HEK293 (cell line): Measurements from ENCODE around the gene DNAAF8.

Experiments
- CTCF ChIA-PET: fragments of 350-600 bp; formaldehyde crosslinking; extraction: SDS; loops from one replicate; lab custom pipeline; 2021; ENCODE audit warnings: antibody characterized with exemption; lab: Yijun Ruan, JAX
- POLR2A ChIA-PET: fragments of 300-600 bp; formaldehyde crosslinking; extraction: SDS; loops from one replicate; lab custom pipeline; 2020; ENCODE audit warnings: antibody characterized with exemption, inconsistent platforms; lab: Yijun Ruan, JAX
- H3K27ac ChIP-seq: fragments of 200-500 bp; sonication (Bioruptor generic); 2 replicates; pipeline ENCODE4 v1.5.1; 2014; ENCODE audit warnings: low read depth, low read length, control low read depth, inconsistent platforms; ENCODE audit errors: extremely low read depth
- H3K36me3 ChIP-seq, 2 experiments: fragments of 200-500 bp in 1 of 2; sonication (Bioruptor generic) in 1 of 2; 1 replicate in 1 of 2; 2 replicates in 1 of 2; pipeline ENCODE4 v1.5.1; 2014 to 2017; ENCODE audit warnings: inconsistent platforms in 2 of 2, low read length in 2 of 2; ENCODE audit not compliant: control insufficient read depth in 2 of 2, insufficient read depth in 1 of 2
- H3K4me1 ChIP-seq: fragments of 200-500 bp; sonication (Bioruptor generic); 2 replicates; pipeline ENCODE4 v1.5.1; 2014; ENCODE audit warnings: mild to moderate bottlenecking, low read length, inconsistent platforms; ENCODE audit not compliant: control insufficient read depth, insufficient read depth
- H3K4me3 ChIP-seq: 2 replicates; pipeline ENCODE4 v1.5.1; 2011; ENCODE audit warnings: low read depth, mild to moderate bottlenecking, control low read depth, low read length, moderate library complexity
- H3K9me3 ChIP-seq: fragments of 200-500 bp; sonication (Bioruptor generic); 2 replicates; pipeline ENCODE4 v1.5.1; 2014; ENCODE audit warnings: low read depth, low read length, inconsistent platforms; ENCODE audit not compliant: control insufficient read depth, insufficient read depth
- IKZF3 ChIP-seq: fragments of 450-650 bp; IDR thresholded peaks from 2 replicates; pipeline ENCODE4 v1.5.0; 2018; ENCODE audit warnings: missing biosample characterization, mild to moderate bottlenecking, missing genetic modification characterization, moderate library complexity
- MZF1 ChIP-seq: fragments of 450-650 bp; formaldehyde crosslinking; IDR thresholded peaks from 2 replicates; pipeline ENCODE4 v1.5.1; 2017; ENCODE audit warnings: missing biosample characterization, missing genetic modification characterization, borderline replicate concordance
- SETDB1 ChIP-seq: IDR thresholded peaks from one replicate; pipeline ENCODE4 v1.6.1; 2017; ENCODE audit warnings: mild to moderate bottlenecking, low read length, moderate library complexity, mixed read lengths; ENCODE audit not compliant: insufficient read length
- SP7 ChIP-seq: fragments of 450-650 bp; formaldehyde crosslinking; IDR thresholded peaks from 2 replicates; pipeline ENCODE4 v1.5.1; 2016; ENCODE audit warnings: missing biosample characterization, missing genetic modification characterization
- ZBTB11 ChIP-seq: fragments of 450-650 bp; formaldehyde crosslinking; conservative IDR thresholded peaks from 2 replicates; pipeline ENCODE4 v1.5.1; 2016; ENCODE audit warnings: low read depth, missing biosample characterization, missing genetic modification characterization
- ZBTB49 ChIP-seq: fragments of 450-650 bp; formaldehyde crosslinking; IDR thresholded peaks from 2 replicates; pipeline ENCODE4 v1.5.1; 2016; ENCODE audit warnings: missing biosample characterization, missing genetic modification characterization, low read depth
- ZNF148 ChIP-seq: fragments of 450-650 bp; formaldehyde crosslinking; IDR thresholded peaks from 2 replicates; pipeline ENCODE4 v1.5.0; 2017; ENCODE audit warnings: missing biosample characterization, missing genetic modification characterization, borderline replicate concordance
- ZNF169 ChIP-seq: fragments of 450-650 bp; formaldehyde crosslinking; IDR thresholded peaks from 2 replicates; pipeline ENCODE4 v1.5.1; 2016; ENCODE audit warnings: missing biosample characterization, missing genetic modification characterization
- ZNF266 ChIP-seq: fragments of 450-650 bp; formaldehyde crosslinking; IDR thresholded peaks from 2 replicates; pipeline ENCODE4 v1.5.1; 2016; ENCODE audit warnings: missing biosample characterization, missing genetic modification characterization, low read depth
- ZNF280D ChIP-seq: fragments of 450-650 bp; formaldehyde crosslinking; IDR thresholded peaks from 2 replicates; pipeline ENCODE4 v1.5.1; 2016; ENCODE audit warnings: missing biosample characterization, missing genetic modification characterization
- ZNF341 ChIP-seq: fragments of 450-650 bp; formaldehyde crosslinking; IDR thresholded peaks from 2 replicates; pipeline ENCODE4; 2016; ENCODE audit warnings: low read depth, missing biosample characterization, missing genetic modification characterization
- ZNF391 ChIP-seq: fragments of 450-650 bp; formaldehyde crosslinking; IDR thresholded peaks from 2 replicates; pipeline ENCODE4 v1.5.1; 2016; ENCODE audit warnings: low read depth, missing biosample characterization, missing genetic modification characterization, borderline replicate concordance
- ZNF48 ChIP-seq: fragments of 450-650 bp; formaldehyde crosslinking; IDR thresholded peaks from 2 replicates; pipeline ENCODE4 v1.5.1; 2016; ENCODE audit warnings: missing biosample characterization, missing genetic modification characterization
- ZNF529 ChIP-seq: fragments of 450-650 bp; formaldehyde crosslinking; IDR thresholded peaks from 2 replicates; pipeline ENCODE4 v1.5.1; 2017; ENCODE audit warnings: missing genetic modification characterization, missing biosample characterization; ENCODE audit not compliant: insufficient replicate concordance
- ZNF660 ChIP-seq: fragments of 450-650 bp; IDR thresholded peaks from 2 replicates; pipeline ENCODE4 v1.5.1; 2018; ENCODE audit warnings: missing biosample characterization, mild to moderate bottlenecking, missing genetic modification characterization
- ZSCAN30 ChIP-seq: fragments of 450-650 bp; IDR thresholded peaks from 2 replicates; pipeline ENCODE4 v1.5.1; 2018; ENCODE audit warnings: missing biosample characterization, mild to moderate bottlenecking, missing genetic modification characterization, moderate library complexity
- ZXDB ChIP-seq: fragments of 450-650 bp; formaldehyde crosslinking; IDR thresholded peaks from 2 replicates; pipeline ENCODE4 v1.5.1; 2016; ENCODE audit warnings: missing biosample characterization, missing genetic modification characterization

The DNAAF8 gene

GRCh38 chr16:4766875-4767628 lies 32.7 kb downstream of the DNAAF8 start, which contains the start of gene ZNF500 (continued):
- TF ChIP-seq ZNF48 (tag by site-specific recombination) (no peak), MZF1 (tag by site-specific recombination) (no peak), SETDB1 (no peak)

- ChIA-PET POLR2A (interaction anchor here (0.5 to 3.9 kb wide), 11 partner anchors 7 to 833 kb away, joined by 3 to 43 read pairs (median 5); partner anchors contain the start of genes ANKS3, DNAAF8, GLYR1 and NUDT16L1), CTCF (no interaction called here)
- no peaks in the 10 kb centered on the region for H3K9me3 ChIP-seq
- H3K4me1 ChIP-seq: no peaks in the 10 kb centered on the region; the same call in 1 of the 2 replicates
- peaks cover 3 to 23% of the 10 kb centered on the region in 2 experiments; a peak in 2 of 3 replicates for H3K36me3 ChIP-seq
- no peak for TF ChIP-seq ZNF169 (tag by site-specific recombination)
- TF ChIP-seq ZNF391: 0 out of 2 replicates have a peak, but pooled peaks have one; percentile 8
- 0 out of 2 replicates have a peak, but pooled peaks have one; percentile 7 for TF ChIP-seq ZSCAN30
- H3K4me3 ChIP-seq: peak overlapping the region; percentile 45
- H3K27ac ChIP-seq: peak overlapping the region; percentile 27
These were observed 33.7 kb downstream of the DNAAF8 start for GRCh38 chr16:4767872-4768548.

GRCh38 chr16:4768549-4769305 lies 34.4 kb downstream of the DNAAF8 start:
- Histone ChIP-seq H3K36me3 (peaks cover 0 to 16% of the 10 kb centered on the region in 2 experiments; a peak in 2 of 3 replicates), H3K9me3 (no peaks in the 10 kb centered on the region), H3K27ac (peak overlapping the region; percentile 46), H3K4me1 (no peaks in the 10 kb centered on the region; the same call in 1 of the 2 replicates), H3K4me3 (peak overlapping the region; percentile 45)
- POLR2A ChIA-PET: interaction anchor here (0.5 to 3.9 kb wide), 14 partner anchors 8 to 1727 kb away, joined by 3 to 43 read pairs (median 4); partner anchors contain the start of genes ANKS3, DNAAF8, GLYR1 and NUDT16L1
- CTCF ChIA-PET: interaction anchor here (0.5 kb wide), 1 partner anchor 11 kb away, joined by 6 read pairs; no protein-coding TSS in a partner anchor
- TF ChIP-seq ZNF266 (tag by site-specific recombination) (no peak), ZNF148 (tag by site-specific recombination) (no peak), ZNF341 (tag by site-specific recombination) (no peak), ZNF280D (no peak), ZXDB (tag by site-specific recombination) (peak; percentile 65), ZBTB11 (peak; percentile 97), ZBTB49 (no peak), IKZF3 (tag by site-specific recombination) (peak; percentile 100), SP7 (0 out of 2 replicates have a peak, but pooled peaks have one; percentile 28), ZNF529 (tag by site-specific recombination) (no peak), ZNF660 (tag by site-specific recombination) (no peak)
